CD4-positive, alpha-beta T cell (primary cell): Measurements from ENCODE around the gene EPB41L5. TPM values are rescaled to one million over a fixed set of nuclear protein-coding genes. Genes with fewer than 3 reads are reported as not detected.
"Not testable (repeated sequence)": the region's sequence is repeated elsewhere in the genome, so short reads cannot be mapped to it uniquely, and the experiment has no call there.

ENCODE experiments used
- ATAC-seq: fragments of 200-7000 bp; cut with Tn5 transposase; one replicate; pipeline ENCODE4 v1.10.0; 2022; ENCODE audit warnings: mild to moderate bottlenecking; ENCODE audit not compliant: poor library complexity
- CTCF ChIA-PET: fragments of 350-600 bp; sonication (Branson Sonifier 250); formaldehyde crosslinking; loops from one replicate; lab custom pipeline; 2021; ENCODE audit warnings: antibody characterized with exemption, inconsistent platforms; lab: Charles Lee
- POLR2A ChIA-PET: fragments of 350-600 bp; sonication (Branson Sonifier 250); formaldehyde crosslinking; loops from one replicate; lab custom pipeline; 2021; ENCODE audit warnings: antibody characterized with exemption, inconsistent platforms; lab: Charles Lee
- DNase-seq, 14 experiments: peaks; one replicate each; pipeline ENCODE4 v3.0.0-alpha.2; 2013 to 2020; ENCODE audit warnings: mixed read lengths in 2 of 14
- H3K27ac ChIP-seq, 2 donors: one replicate each; pipeline versions ENCODE4 v1.5.1 to v1.7.0; 2013; ENCODE audit warnings: low read length in 2 of 2, low read depth in 1 of 2, mild to moderate bottlenecking in 1 of 2
- H3K27me3 ChIP-seq, 2 experiments: 1 replicate in 1 of 2; 2 replicates in 1 of 2; pipeline versions ENCODE4 v1.6.1 to v1.7.0; 2013; ENCODE audit warnings: low read length in 2 of 2, control low read depth in 1 of 2, mild to moderate bottlenecking in 1 of 2, moderate library complexity in 1 of 2; ENCODE audit not compliant: insufficient read depth in 2 of 2, control insufficient read depth in 1 of 2
- H3K36me3 ChIP-seq: one replicate; pipeline ENCODE4 v1.6.1; 2013; ENCODE audit warnings: low read length, control low read depth; ENCODE audit not compliant: insufficient read depth
- H3K4me1 ChIP-seq: one replicate; pipeline ENCODE4 v1.6.1; 2013; ENCODE audit warnings: low read length, control low read depth; ENCODE audit not compliant: insufficient read depth
- H3K4me3 ChIP-seq: one replicate; pipeline ENCODE4 v1.5.1; 2013; ENCODE audit warnings: mild to moderate bottlenecking, low read length, moderate library complexity
- H3K9me3 ChIP-seq, 2 experiments: 1 replicate in 1 of 2; 2 replicates in 1 of 2; pipeline versions ENCODE4 v1.6.1 to v1.7.0; 2013; ENCODE audit warnings: low read length in 2 of 2, mild to moderate bottlenecking in 2 of 2, control low read depth in 1 of 2, moderate library complexity in 1 of 2; ENCODE audit not compliant: control insufficient read depth in 1 of 2, insufficient read depth in 1 of 2
- H3K27ac Mint-ChIP-seq: one replicate; pipeline ENCODE4 v1.8.0; 2020; ENCODE audit warnings: mixed read lengths
- H3K27me3 Mint-ChIP-seq: one replicate; pipeline ENCODE4 v1.8.0; 2021; ENCODE audit warnings: mixed read lengths
- H3K36me3 Mint-ChIP-seq: one replicate; pipeline ENCODE4 v1.8.0; 2021; ENCODE audit warnings: low read depth, mixed read lengths
- H3K4me1 Mint-ChIP-seq: one replicate; pipeline ENCODE4 v1.8.0; 2021; ENCODE audit warnings: low read depth, mixed read lengths
- H3K4me3 Mint-ChIP-seq: one replicate; pipeline ENCODE4 v1.8.0; 2020; ENCODE audit warnings: mild to moderate bottlenecking, mixed read lengths
- H3K9me3 Mint-ChIP-seq: one replicate; pipeline ENCODE4 v1.8.0; 2020; ENCODE audit warnings: mixed read lengths
- CTCF ChIP-seq: fragments of 200-600 bp; IDR thresholded peaks from one replicate; pipeline ENCODE4 v1.8.0; 2022; ENCODE audit warnings: antibody characterized with exemption, mild to moderate bottlenecking
- intact Hi-C, 2 experiments: fragments of 100-400 bp; cut with DNase I in 1 of 2; cut with micrococcal nuclease in 1 of 2; formaldehyde crosslinking; loops; one replicate each; pipeline versions ENCODE4 v1.15.1 to v1.9.0; 2023 to 2025; cut with DNase I, micrococcal nuclease
- total RNA-seq, 174 experiments: library from RNA in 2 of 174; stranded (reverse) in 2 of 174; gene quantifications; one replicate each; pipeline ENCODE4 v1.2.3 and lab custom pipeline; 2021 to 2026

Gene EPB41L5
- total RNA-seq, 2 experiments from 2014 or later = 4.6 to 5.1 TPM

GRCh38 chr2:119983108-119983507, 29.8 kb upstream of the EPB41L5 start:
- no peak overlapping the region for H3K27ac Mint-ChIP-seq
- Histone ChIP-seq H3K27ac (no peak overlapping the region), H3K36me3 (no peaks in the 10 kb centered on the region), H3K27me3 (no peaks in the 10 kb centered on the region), H3K9me3 (peaks cover 0 to 3% of the 10 kb centered on the region in 2 experiments), H3K4me3 (no peak overlapping the region), H3K4me1 (no peaks in the 10 kb centered on the region)
- CTCF ChIA-PET = no interaction called here
- H3K4me1 Mint-ChIP-seq = no peaks in the 10 kb centered on the region
- DNase-seq (no peak), ATAC-seq (no peak)
- no peak for TF ChIP-seq CTCF
- H3K36me3 Mint-ChIP-seq = no peaks in the 10 kb centered on the region
- H3K27me3 Mint-ChIP-seq = no peaks in the 10 kb centered on the region
- POLR2A ChIA-PET = interaction anchor here (1.1 kb wide), 1 partner anchor 13 kb away, joined by 6 read pairs; no protein-coding TSS in a partner anchor
- H3K4me3 Mint-ChIP-seq = no peak overlapping the region
- H3K9me3 Mint-ChIP-seq = peaks cover 4% of the 10 kb centered on the region
- intact Hi-C loops = no loop called here

GRCh38 chr2:119996148-119996547, 16.7 kb upstream of the EPB41L5 start:
- Mint-ChIP-seq H3K27ac (no peak overlapping the region), H3K4me1 (no peaks in the 10 kb centered on the region), H3K9me3 (no peaks in the 10 kb centered on the region), H3K4me3 (no peak overlapping the region), H3K27me3 (peaks cover 4% of the 10 kb centered on the region), H3K36me3 (no peaks in the 10 kb centered on the region)
- DNase-seq (no peak), ATAC-seq (no peak)
- ChIA-PET CTCF (no interaction called here), POLR2A (interaction anchor here (0.9 kb wide), 1 partner anchor 12 kb away, joined by 6 read pairs; no protein-coding TSS in a partner anchor)
- Histone ChIP-seq H3K36me3 (no peaks in the 10 kb centered on the region), H3K9me3 (no peaks in the 10 kb centered on the region), H3K4me1 (no peaks in the 10 kb centered on the region), H3K27me3 (no peaks in the 10 kb centered on the region), H3K4me3 (no peak overlapping the region), H3K27ac (no peak overlapping the region)
- intact Hi-C loops = no loop called here
- no peak for TF ChIP-seq CTCF

- H3K4me1 ChIP-seq, H3K27ac Mint-ChIP-seq, H3K27me3 ChIP-seq, H3K4me3 ChIP-seq, intact Hi-C loops, H3K27me3 Mint-ChIP-seq, CTCF ChIA-PET, H3K27ac ChIP-seq, H3K36me3 ChIP-seq, H3K9me3 ChIP-seq, DNase-seq, H3K4me3 Mint-ChIP-seq, H3K9me3 Mint-ChIP-seq, H3K36me3 Mint-ChIP-seq, H3K4me1 Mint-ChIP-seq, ATAC-seq: not testable (repeated sequence)
- POLR2A ChIA-PET = interaction anchor here (0.6 kb wide), 1 partner anchor 12 kb away, joined by 3 read pairs; no protein-coding TSS in a partner anchor
Observed at GRCh38 chr2:119996896-119997891, 15.7 kb upstream of the EPB41L5 start.
